8988T (cell line): ENCODE measurements around the gene HAUS5.
"Not testable (repeated sequence)": the region's sequence is repeated elsewhere in the genome, so short reads cannot be mapped to it uniquely, and the experiment has no call there.

ENCODE experiments used
- DNase-seq: peaks from one replicate; pipeline ENCODE4 v3.0.0; 2011

The HAUS5 gene, protein sequence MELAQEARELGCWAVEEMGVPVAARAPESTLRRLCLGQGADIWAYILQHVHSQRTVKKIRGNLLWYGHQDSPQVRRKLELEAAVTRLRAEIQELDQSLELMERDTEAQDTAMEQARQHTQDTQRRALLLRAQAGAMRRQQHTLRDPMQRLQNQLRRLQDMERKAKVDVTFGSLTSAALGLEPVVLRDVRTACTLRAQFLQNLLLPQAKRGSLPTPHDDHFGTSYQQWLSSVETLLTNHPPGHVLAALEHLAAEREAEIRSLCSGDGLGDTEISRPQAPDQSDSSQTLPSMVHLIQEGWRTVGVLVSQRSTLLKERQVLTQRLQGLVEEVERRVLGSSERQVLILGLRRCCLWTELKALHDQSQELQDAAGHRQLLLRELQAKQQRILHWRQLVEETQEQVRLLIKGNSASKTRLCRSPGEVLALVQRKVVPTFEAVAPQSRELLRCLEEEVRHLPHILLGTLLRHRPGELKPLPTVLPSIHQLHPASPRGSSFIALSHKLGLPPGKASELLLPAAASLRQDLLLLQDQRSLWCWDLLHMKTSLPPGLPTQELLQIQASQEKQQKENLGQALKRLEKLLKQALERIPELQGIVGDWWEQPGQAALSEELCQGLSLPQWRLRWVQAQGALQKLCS

DNA sequence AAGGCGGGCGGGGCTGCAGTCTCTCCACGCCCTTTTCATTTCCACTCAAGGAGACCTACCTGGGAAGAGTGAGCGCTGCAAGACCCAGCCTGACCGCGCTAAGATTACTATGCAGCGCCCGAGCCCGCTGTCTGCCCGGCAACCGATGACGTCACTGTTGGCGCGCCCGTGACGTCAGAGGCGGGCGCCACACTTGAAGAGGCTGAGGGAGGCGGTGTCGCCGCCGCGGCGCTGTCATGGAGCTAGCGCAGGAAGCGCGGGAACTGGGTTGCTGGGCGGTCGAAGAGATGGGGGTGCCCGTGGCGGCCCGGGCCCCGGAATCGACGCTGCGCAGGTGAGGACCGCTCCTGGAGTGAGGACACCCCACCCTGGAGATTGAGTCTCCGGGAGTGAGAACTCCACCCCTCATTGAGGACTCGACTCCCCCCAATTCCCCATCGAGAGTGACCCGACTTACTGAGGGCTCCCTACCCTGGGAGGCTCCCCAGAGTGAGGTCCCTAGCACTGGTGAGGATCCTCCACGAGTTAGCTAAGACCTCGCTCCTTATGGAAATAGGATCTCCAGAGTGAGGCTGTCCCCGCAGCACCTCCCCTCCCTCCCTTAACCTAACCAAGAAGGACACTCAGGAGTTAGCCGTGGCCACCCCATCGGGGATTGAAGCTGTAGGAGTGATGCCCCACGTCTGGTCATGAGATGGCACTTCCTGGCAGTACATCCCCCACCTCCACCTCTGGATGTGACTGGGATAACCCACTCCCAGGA, at the start of gene HAUS5:
TSS of gene HAUS5 (plus strand) at position 177 of the 763 bp plus-strand sequence. CDS start at position 237, 60 bp downstream.
- peak; percentile 96 for DNase-seq

- no peak for DNase-seq
These were observed 49.8 kb upstream of the HAUS5 start for GRCh38 chr19:35562776-35563175.

DNA sequence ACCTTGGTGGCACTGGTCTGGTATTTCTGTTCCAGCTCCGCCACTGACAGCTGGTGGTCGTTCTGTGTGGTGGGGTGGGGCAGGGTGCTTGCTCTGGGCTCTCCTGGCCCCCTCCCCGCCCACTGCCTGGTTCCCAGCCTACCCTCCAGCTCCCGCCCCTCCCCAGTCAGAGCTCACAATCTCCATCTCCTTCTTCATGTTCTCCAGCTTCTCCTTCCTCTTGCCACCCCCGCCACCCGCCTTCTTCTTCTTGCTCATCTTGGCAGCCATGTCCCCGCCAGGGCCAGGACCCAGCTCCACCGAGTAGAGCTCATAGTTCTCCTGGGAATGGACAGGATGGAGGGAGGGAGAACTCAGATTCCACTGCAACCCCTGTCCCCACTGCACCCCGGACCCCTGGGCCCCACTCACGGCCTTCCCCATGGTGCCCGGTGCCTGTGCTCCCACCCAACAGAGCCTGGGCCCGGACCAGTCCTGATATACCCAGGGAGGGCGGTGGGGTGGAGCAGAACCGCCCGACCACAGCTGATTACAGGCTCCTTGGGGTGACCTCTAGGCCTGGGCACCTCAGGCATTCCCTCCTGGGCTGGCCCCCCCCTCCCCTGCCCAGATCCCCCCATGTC, 49.2 kb upstream of the HAUS5 start, which contains the start of gene ATP4A:
TSS of gene ATP4A (minus strand) at position 452 of the 623 bp plus-strand sequence. CDS start at position 423, 29 bp downstream.
- peak; percentile 8 for DNase-seq

GRCh38 chr19:35565016-35565856, 47.3 kb upstream of the HAUS5 start:
- DNase-seq, result peak; percentile 27

DNA sequence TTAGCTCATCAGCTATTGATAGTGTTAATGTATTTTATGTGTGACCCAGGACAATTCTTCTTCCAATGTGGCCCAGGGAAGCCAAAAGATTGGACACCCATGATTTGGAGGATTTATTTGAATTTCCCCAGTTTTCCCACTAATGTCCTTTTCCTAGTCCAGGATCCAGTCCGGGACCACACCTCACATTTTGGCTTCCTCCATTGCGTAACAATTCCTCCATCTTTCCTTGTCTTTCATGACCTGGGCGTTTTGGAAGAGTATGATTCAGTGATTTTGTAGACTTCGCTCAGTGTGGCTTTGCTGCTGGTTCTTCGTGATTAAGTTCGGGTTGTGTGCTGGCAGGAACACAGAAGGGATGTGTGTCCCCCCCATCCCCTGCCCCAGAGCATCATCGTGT, 45.8 kb upstream of the HAUS5 start:
- DNase-seq, result no peak

- no peak for DNase-seq
These were observed 43.2 kb upstream of the HAUS5 start for GRCh38 chr19:35569281-35569781.

GRCh38 chr19:35571406-35571965, 41.0 kb upstream of the HAUS5 start:
- no peak for DNase-seq

- no peak for DNase-seq
These were observed 34.6 kb upstream of the HAUS5 start for GRCh38 chr19:35577918-35578317.

- no peak for DNase-seq
These were observed 33.8 kb upstream of the HAUS5 start for GRCh38 chr19:35578707-35579106.

DNA sequence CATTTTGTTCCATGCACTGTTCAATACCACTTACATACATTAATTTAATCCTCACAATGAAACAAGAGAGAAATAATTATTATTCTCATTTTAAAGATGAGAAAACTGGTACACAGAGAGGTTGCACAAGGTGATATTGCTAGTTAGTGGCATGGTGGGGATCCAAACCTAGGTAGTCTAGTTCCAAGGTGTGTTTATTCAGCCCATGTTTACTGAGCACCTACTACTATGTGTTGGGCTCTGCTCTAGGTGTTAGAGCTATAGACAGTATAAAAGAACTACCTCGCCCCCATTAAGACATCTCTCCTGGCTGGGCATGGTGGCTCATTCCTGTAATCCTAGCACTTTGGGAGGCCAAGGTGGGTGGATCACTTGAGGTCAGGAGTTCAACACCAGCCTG, 29.8 kb upstream of the HAUS5 start:
- DNase-seq, result no peak

DNA sequence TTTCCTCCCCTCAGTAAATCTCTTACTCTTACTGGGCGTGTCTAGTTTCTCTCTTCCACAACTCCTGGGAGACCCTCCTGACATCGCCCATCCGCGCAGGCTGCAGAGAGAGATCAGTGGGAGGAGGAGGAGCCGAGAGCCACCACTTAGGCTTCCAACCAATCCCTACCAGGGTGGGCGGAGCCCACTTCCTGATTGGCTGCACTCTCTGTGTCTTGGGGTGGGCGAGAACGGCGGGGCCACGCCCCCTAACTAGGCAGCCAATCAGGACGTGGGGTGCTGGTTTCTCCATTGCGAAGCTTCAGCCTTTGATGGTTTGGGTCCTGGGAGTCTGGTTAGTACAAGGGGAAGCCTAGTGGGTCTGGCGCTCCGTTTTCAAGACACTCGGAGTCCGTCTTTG, 26.7 kb upstream of the HAUS5 start, which contains the start of gene PMIS2:
TSS of gene PMIS2 (plus strand) at position 326 of the 400 bp plus-strand sequence. CDS start 87 bp downstream, outside the sequence.
- peak; percentile 49 for DNase-seq

DNA sequence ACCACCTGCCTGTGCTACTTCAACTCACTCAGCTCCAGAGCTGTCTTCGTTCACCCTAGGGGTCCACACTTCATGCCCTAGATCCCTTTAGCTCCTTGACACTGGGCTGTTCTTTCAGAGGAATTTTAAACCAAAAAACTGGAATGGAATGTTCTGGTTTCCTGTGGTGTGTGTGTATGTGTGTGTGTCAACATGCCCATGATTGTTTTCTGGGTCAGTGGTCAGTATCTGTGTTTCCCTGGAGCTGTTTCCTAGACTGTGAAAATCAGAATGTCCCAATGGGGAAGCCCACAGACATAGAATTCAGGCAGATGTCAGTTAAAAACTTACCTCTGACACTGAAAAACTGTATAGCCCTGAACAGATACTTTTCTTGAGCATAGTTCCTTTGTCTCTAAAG, 25.2 kb upstream of the HAUS5 start:
- DNase-seq, result no peak

DNA sequence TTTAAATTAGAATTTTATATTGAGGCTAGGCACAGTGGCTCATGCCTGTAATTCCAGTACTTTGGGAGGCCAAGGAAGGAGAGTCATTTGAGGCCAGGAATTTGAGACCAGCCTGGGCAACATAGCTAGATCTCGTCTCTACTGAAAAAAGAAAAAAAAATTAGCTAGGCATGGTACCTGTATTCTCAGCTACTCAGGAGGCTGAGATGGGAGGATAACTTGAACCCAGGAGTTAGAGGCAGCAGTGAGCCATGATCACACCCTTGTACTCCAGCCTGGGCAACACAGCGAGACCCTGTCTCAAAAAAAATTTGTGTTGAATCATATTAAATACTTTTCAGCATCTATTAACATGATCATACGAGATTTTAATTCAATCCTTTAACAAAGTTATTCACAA, 21.7 kb upstream of the HAUS5 start:
- no peak for DNase-seq

- peak; percentile 55 for DNase-seq
These were observed 20.3 kb upstream of the HAUS5 start for GRCh38 chr19:35592226-35592625.

- DNase-seq, result not testable (repeated sequence)
These were observed 17.5 kb upstream of the HAUS5 start for GRCh38 chr19:35595026-35595425.

- DNase-seq, result no peak
These were observed 16.6 kb upstream of the HAUS5 start for GRCh38 chr19:35595928-35596327.

- peak; percentile 51 for DNase-seq
These were observed 16.1 kb upstream of the HAUS5 start for GRCh38 chr19:35596366-35596999.

DNA sequence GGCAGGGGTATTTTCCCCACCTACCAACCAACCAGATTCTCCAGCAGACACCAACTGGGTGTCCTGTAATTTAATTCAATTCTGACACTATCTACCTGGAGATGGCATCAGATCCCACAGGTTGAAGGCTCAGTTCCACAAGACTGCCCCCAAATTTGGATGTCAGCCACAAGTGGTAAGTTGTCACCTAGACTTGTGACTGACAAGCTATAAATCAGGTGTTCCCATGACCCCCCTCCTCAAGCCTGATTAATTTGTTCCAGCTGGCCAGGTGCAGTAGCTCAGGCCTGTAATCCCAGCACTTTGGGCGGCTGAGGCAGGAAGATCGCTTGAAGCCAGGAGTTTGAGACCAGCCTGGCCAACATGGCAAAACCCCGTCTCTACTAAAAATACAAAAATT, 10.6 kb upstream of the HAUS5 start:
- DNase-seq, result no peak

DNA sequence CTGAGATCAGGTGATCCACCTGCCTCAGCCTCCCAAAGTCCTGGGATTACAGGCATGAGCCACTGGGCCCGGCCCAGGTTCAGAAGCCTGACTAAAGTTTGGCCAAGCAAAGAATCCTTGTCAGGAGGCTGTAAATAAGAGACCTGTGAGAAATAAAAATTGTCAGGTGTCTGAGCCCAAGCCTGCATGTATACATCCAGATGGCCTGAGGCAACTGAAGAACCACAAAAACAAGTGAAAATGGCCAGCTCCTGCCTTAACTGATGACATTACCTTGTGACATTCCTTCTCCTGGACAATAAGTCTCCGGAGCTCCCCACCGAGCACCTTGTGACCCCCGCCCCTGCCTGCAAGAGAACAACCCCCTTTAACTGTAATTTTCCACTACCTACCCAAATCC, 8.1 kb upstream of the HAUS5 start:
- not testable (repeated sequence) for DNase-seq

GRCh38 chr19:35607170-35607569, 5.4 kb upstream of the HAUS5 start:
- not testable (repeated sequence) for DNase-seq

- no peak for DNase-seq
These were observed 4.9 kb upstream of the HAUS5 start for GRCh38 chr19:35607661-35608060.
